ENCODE measurements around the gene RCBTB2.

RCBTB2 gene

GRCh38 chr13:48528720-48529119 is 4.2 kb downstream of the RCBTB2 start:
- DNase-seq = no peak

GRCh38 chr13:48527955-48528354 is 4.9 kb downstream of the RCBTB2 start:
- DNase-seq = no peak

- DNase-seq = no peak
Observed at GRCh38 chr13:48526286-48526685, 6.6 kb downstream of the RCBTB2 start.

- DNase-seq = no peak
Observed at GRCh38 chr13:48518083-48518482, 14.8 kb downstream of the RCBTB2 start.

GRCh38 chr13:48515732-48516131 is 17.1 kb downstream of the RCBTB2 start:
- no peak for DNase-seq

GRCh38 chr13:48514793-48515192 is 18.1 kb downstream of the RCBTB2 start:
- DNase-seq = no peak

GRCh38 chr13:48511621-48512230 is 21.2 kb downstream of the RCBTB2 start:
- DNase-seq = no peak

GRCh38 chr13:48510698-48511097 is 22.2 kb downstream of the RCBTB2 start:
- no peak for DNase-seq

GRCh38 chr13:48508011-48508410 is 24.9 kb downstream of the RCBTB2 start:
- DNase-seq = no peak

GRCh38 chr13:48507021-48507420 is 25.9 kb downstream of the RCBTB2 start:
- DNase-seq = no peak

- no peak for DNase-seq
Observed at GRCh38 chr13:48506092-48506701, 26.7 kb downstream of the RCBTB2 start.

GRCh38 chr13:48505597-48506091 is 27.2 kb downstream of the RCBTB2 start:
- DNase-seq = peak; percentile 24

- DNase-seq = no peak
Observed at GRCh38 chr13:48505012-48505411, 27.9 kb downstream of the RCBTB2 start.

- DNase-seq = no peak
Observed at GRCh38 chr13:48504606-48505005, 28.3 kb downstream of the RCBTB2 start.

GRCh38 chr13:48502601-48503319 is 30.1 kb downstream of the RCBTB2 start:
- no peak for DNase-seq

GRCh38 chr13:48501705-48502104 is 31.2 kb downstream of the RCBTB2 start:
- no peak for DNase-seq

- DNase-seq = no peak
Observed at GRCh38 chr13:48500652-48501197, 32.2 kb downstream of the RCBTB2 start.

- DNase-seq = no peak
Observed at GRCh38 chr13:48497669-48498068, 35.2 kb downstream of the RCBTB2 start.

GRCh38 chr13:48496271-48497161 is 36.4 kb downstream of the RCBTB2 start:
- DNase-seq = no peak

- DNase-seq = no peak
Observed at GRCh38 chr13:48494874-48495273, 38.0 kb downstream of the RCBTB2 start.

GRCh38 chr13:48493851-48494250 is 39.0 kb downstream of the RCBTB2 start:
- no peak for DNase-seq

GRCh38 chr13:48493066-48493765 is 39.7 kb downstream of the RCBTB2 start:
- DNase-seq = no peak
